Measurements from ENCODE around the gene OPRD1. TPM values are rescaled to one million over a fixed set of nuclear protein-coding genes. Genes with fewer than 3 reads are reported as not detected.
A peak's percentile ranks its signal among the peaks of the same experiment; 100 is the strongest.
"Not testable (repeated sequence)": the region's sequence is repeated elsewhere in the genome, so short reads cannot be mapped to it uniquely, and the experiment has no call there.

Gene OPRD1
- total RNA-seq, 4 donors from 2014 or later, result 0.15 to 0.24 (median 0.24) TPM; not detected in 1

DNA sequence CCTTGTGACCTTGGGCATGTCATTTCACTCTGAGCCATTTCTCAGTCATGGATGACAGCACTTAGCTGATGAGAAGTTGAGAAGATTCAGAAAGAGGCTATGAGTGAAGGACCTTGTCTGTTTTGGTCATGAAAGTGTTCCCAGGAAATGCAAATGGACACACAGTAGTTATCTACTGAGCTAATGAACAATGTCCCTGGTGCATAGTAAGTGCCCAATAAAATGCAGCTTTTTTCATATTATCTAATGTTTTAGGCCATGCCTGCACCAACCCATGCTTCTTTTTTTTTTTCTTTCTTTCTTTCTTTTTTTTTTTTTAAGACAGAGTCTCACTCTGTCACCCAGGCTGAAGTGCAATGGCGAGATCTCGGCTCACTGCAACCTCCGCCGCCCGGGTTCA is 58.0 kb downstream of the OPRD1 start:
- no peaks in the 10 kb centered on the region for H3K27me3 ChIP-seq
- H3K4me1 ChIP-seq, result no peaks in the 10 kb centered on the region
- H3K36me3 ChIP-seq, result no peaks in the 10 kb centered on the region
- H3K4me3 ChIP-seq, result no peak overlapping the region
- in situ Hi-C loops (cut with MboI; ENCODE audit: low sequenced_read_pairs in 4 of 4), result loop anchor here (5.0 to 10.0 kb wide), 5 partner anchors 83 to 515 kb away; partner anchors contain the start of gene PHACTR4 (in 1 of the 4)
- H3K9me3 ChIP-seq, result no peaks in the 10 kb centered on the region
- TF ChIP-seq, protein P1, sequence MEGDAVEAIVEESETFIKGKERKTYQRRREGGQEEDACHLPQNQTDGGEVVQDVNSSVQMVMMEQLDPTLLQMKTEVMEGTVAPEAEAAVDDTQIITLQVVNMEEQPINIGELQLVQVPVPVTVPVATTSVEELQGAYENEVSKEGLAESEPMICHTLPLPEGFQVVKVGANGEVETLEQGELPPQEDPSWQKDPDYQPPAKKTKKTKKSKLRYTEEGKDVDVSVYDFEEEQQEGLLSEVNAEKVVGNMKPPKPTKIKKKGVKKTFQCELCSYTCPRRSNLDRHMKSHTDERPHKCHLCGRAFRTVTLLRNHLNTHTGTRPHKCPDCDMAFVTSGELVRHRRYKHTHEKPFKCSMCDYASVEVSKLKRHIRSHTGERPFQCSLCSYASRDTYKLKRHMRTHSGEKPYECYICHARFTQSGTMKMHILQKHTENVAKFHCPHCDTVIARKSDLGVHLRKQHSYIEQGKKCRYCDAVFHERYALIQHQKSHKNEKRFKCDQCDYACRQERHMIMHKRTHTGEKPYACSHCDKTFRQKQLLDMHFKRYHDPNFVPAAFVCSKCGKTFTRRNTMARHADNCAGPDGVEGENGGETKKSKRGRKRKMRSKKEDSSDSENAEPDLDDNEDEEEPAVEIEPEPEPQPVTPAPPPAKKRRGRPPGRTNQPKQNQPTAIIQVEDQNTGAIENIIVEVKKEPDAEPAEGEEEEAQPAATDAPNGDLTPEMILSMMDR (IDR thresholded peaks at IDR 0.05 in 4 of 5, conservative IDR thresholded peaks at IDR 0.05 in 1 of 5), result no peak
- TF ChIP-seq POLR2A (IDR thresholded peaks at IDR 0.05), result no peak
- no peak for DNase-seq
- intact Hi-C loops (cut with DNase I; ENCODE audit: low total_unique reads), result no loop called here
- H3K27ac ChIP-seq, result no peak overlapping the region
- ATAC-seq, result no peak

DNA sequence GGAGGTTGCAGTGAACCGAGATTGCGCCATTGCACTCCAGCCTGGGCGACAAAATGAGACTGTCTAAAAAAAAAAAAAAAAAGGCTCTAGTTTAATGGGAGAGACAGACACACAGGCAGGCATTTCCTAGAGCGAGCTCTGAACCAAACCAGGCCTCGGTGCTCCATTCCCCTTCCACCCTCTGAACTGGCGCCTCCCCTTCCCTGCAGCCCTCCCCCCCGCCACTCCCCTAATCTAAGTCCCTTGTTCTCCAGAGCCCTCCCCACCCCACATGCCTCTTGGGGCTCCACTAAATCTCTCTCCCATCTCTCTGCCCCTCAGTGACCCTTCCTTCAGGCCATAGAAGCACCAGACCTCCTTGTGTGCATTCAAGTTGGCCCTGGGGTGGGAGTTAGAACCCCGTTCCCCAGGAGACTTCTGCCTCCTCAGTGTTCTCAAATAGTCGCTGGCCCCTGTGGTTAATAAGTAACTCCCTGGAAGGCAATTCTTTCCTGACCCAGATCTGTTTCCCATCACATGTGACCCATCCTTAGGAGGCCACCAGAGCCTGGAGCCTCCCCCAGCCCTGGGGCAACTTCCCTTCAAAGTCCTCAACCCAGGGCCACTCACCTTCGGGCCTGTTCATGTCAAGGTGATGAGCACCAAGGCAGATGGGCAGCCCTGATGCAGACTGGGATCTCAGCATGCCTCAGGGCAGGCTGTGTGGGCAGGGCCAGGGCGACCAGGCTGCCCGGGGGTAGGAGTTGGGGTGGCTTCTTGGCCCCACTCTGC is 59.8 kb downstream of the OPRD1 start:
- Histone ChIP-seq H3K4me3 (no peak overlapping the region), H3K4me1 (no peaks in the 10 kb centered on the region), H3K27me3 (no peaks in the 10 kb centered on the region), H3K36me3 (no peaks in the 10 kb centered on the region), H3K9me3 (no peaks in the 10 kb centered on the region), H3K27ac (no peak overlapping the region)
- TF ChIP-seq POLR2A (IDR thresholded peaks at IDR 0.05), result no peak
- TF ChIP-seq, protein P1 (IDR thresholded peaks at IDR 0.05 in 4 of 5, conservative IDR thresholded peaks at IDR 0.05 in 1 of 5), result no peak
- intact Hi-C loops (cut with DNase I; ENCODE audit: low total_unique reads) (no loop called here), in situ Hi-C loops (cut with MboI; ENCODE audit: low sequenced_read_pairs in 4 of 4) (loop anchor here (10.0 kb wide), 4 partner anchors 347 to 517 kb away; partner anchors contain the start of gene PHACTR4 (in 1 of the 4))
- DNase-seq (no peak), ATAC-seq (no peak)

DNA sequence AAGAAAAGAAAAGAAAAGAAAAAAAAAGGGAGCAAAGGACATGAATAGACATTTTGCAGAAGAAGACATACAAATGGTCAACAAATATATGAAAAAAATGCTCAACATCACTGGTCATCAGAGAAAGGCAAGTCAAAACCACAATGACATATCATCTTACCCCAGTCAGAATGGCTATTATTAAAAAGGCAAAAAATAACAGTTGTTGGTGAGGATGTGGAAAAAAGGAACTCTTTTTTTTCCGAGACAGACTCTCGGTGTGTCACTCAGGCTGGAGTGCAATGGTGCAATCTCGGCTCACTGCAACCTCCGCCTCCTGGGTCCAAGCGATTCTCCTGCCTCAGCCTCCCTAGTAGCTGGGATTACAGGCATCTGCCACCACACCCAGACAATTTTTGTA is 63.2 kb downstream of the OPRD1 start:
- not testable (repeated sequence) for H3K36me3 ChIP-seq
- in situ Hi-C loops (cut with MboI; ENCODE audit: low sequenced_read_pairs in 4 of 4), result loop anchor here (5.0 to 25.0 kb wide), 10 partner anchors 88 to 1837 kb away; partner anchors contain the start of genes PHACTR4 (in 2 of the 4), RNU11 (in 2 of the 4), TAF12 (in 2 of the 4) and MATN1 (in 1 of the 4)

DNA sequence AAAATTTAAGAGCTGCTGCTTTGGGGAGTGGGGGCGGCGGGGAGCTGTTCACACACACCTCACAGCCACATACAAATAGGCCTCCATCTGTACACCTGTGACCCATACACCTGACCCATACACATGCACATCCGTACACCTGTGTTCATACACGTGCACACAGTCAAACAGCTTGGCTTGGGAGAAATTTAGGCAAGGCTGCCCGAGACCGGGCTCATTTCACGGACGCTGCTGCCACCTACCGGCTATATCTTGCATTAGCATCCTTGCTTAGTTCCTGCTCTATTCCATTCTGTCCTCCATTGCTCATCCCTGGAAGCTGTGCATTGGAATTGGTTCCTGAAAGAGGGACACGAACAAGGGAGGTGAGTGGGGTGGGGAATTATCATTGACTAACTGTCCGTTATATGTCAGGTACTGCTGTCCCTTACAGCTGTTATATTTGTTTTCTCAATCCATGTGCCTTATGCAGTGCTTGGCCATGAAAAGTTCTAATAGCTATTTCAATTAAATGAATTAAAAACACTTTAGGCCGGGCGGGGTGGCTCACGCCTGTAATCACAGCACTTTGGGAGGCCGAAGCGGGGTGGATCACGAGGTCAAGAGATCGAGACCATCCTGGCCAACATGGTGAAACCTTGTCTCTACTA is 65.3 kb downstream of the OPRD1 start:
- in situ Hi-C loops (cut with MboI; ENCODE audit: low sequenced_read_pairs in 4 of 4) (loop anchor here (5.0 to 25.0 kb wide), 10 partner anchors 90 to 1835 kb away; partner anchors contain the start of genes PHACTR4 (in 2 of the 4), RNU11 (in 2 of the 4), TAF12 (in 2 of the 4) and MATN1 (in 1 of the 4)), intact Hi-C loops (cut with DNase I; ENCODE audit: low total_unique reads) (loop anchor here (1.0 to 5.0 kb wide), 3 partner anchors 92 to 520 kb away; no protein-coding TSS in a partner anchor)
- Histone ChIP-seq H3K27me3 (no peaks in the 10 kb centered on the region), H3K36me3 (no peaks in the 10 kb centered on the region), H3K9me3 (no peaks in the 10 kb centered on the region), H3K4me3 (no peak overlapping the region), H3K27ac (no peak overlapping the region), H3K4me1 (no peaks in the 10 kb centered on the region)
- ATAC-seq (peak; percentile 70 to 76), DNase-seq (peak; percentile 45 to 66)
- no peak for TF ChIP-seq POLR2A (IDR thresholded peaks at IDR 0.05)
- TF ChIP-seq, protein P1 (IDR thresholded peaks at IDR 0.05 in 4 of 5, conservative IDR thresholded peaks at IDR 0.05 in 1 of 5), result peak; percentile 89 to 95 (median 91)

More for the DNA sequence above, 63.2 kb downstream of the OPRD1 start:
- not testable (repeated sequence) for H3K27me3 ChIP-seq, DNase-seq, H3K4me1 ChIP-seq, H3K4me3 ChIP-seq, H3K27ac ChIP-seq, ATAC-seq, H3K9me3 ChIP-seq
- intact Hi-C loops (cut with DNase I; ENCODE audit: low total_unique reads), result loop anchor here (5.0 kb wide), 1 partner anchor 518 kb away; no protein-coding TSS in a partner anchor
